PFSK-1 (cell line): ENCODE measurements around the gene FICD.

Source experiments
- POLR2AphosphoS5 ChIP-seq: IDR thresholded peaks from 2 replicates; pipeline ENCODE4 v1.6.1; 2012; ENCODE audit warnings: low read depth, mild to moderate bottlenecking, control low read depth, low read length, moderate library complexity
- TAF1 ChIP-seq: IDR thresholded peaks from 2 replicates; pipeline ENCODE4 v1.6.1; 2012; ENCODE audit warnings: low read length, control low read depth, borderline replicate concordance; ENCODE audit not compliant: insufficient read depth
- TF ChIP-seq, protein P1 (sequence below), 2 experiments: IDR thresholded peaks; 2 replicates each; pipeline versions ENCODE4 v1.6.1 to v1.8.0; 2011 to 2012; ENCODE audit warnings: low read depth in 2 of 2, low read length in 2 of 2, control low read depth in 1 of 2, inconsistent platforms in 1 of 2, mild to moderate bottlenecking in 1 of 2, moderate library complexity in 1 of 2; ENCODE audit not compliant: insufficient read depth in 1 of 2

GRCh38 chr12:108518101-108518715 lies 3.1 kb downstream of the FICD start:
- TF ChIP-seq, protein P1, sequence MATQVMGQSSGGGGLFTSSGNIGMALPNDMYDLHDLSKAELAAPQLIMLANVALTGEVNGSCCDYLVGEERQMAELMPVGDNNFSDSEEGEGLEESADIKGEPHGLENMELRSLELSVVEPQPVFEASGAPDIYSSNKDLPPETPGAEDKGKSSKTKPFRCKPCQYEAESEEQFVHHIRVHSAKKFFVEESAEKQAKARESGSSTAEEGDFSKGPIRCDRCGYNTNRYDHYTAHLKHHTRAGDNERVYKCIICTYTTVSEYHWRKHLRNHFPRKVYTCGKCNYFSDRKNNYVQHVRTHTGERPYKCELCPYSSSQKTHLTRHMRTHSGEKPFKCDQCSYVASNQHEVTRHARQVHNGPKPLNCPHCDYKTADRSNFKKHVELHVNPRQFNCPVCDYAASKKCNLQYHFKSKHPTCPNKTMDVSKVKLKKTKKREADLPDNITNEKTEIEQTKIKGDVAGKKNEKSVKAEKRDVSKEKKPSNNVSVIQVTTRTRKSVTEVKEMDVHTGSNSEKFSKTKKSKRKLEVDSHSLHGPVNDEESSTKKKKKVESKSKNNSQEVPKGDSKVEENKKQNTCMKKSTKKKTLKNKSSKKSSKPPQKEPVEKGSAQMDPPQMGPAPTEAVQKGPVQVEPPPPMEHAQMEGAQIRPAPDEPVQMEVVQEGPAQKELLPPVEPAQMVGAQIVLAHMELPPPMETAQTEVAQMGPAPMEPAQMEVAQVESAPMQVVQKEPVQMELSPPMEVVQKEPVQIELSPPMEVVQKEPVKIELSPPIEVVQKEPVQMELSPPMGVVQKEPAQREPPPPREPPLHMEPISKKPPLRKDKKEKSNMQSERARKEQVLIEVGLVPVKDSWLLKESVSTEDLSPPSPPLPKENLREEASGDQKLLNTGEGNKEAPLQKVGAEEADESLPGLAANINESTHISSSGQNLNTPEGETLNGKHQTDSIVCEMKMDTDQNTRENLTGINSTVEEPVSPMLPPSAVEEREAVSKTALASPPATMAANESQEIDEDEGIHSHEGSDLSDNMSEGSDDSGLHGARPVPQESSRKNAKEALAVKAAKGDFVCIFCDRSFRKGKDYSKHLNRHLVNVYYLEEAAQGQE (IDR thresholded peaks at IDR 0.05; ENCODE audit: insufficient read depth in 1 of 2, low read depth in 2 of 2, low read length in 2 of 2), result no peak
- TF ChIP-seq POLR2AphosphoS5 (no peak), TAF1 (no peak)
